Effector memory CD8-positive, alpha-beta T cell (primary cell): Measurements from ENCODE around the gene BMP8B.
"Not testable (repeated sequence)": the region's sequence is repeated elsewhere in the genome, so short reads cannot be mapped to it uniquely, and the experiment has no call there.

Experiments
- ATAC-seq: fragments of 150-1000 bp; cut with Tn5 transposase; replicated peaks from 2 replicates; pipeline ENCODE4 v1.10.0; 2021; ENCODE audit warnings: mild to moderate bottlenecking, moderate library complexity
- DNase-seq, 3 experiments: peaks; one replicate each; pipeline ENCODE4 v3.0.0; 2021
- H3K27ac Mint-ChIP-seq, 2 donors: one replicate each; pipeline ENCODE4 v1.8.0; 2022; ENCODE audit warnings: mild to moderate bottlenecking in 2 of 2, mixed read lengths in 2 of 2, moderate library complexity in 2 of 2
- H3K27me3 Mint-ChIP-seq, 2 donors: one replicate each; pipeline ENCODE4 v1.8.0; 2022; ENCODE audit warnings: mixed read lengths in 2 of 2
- H3K36me3 Mint-ChIP-seq: one replicate; pipeline ENCODE4 v1.8.0; 2022; ENCODE audit warnings: mild to moderate bottlenecking, moderate library complexity, mixed read lengths; ENCODE audit not compliant: insufficient read depth
- H3K4me1 Mint-ChIP-seq, 2 donors: one replicate each; pipeline ENCODE4 v1.8.0; 2022; ENCODE audit warnings: low read depth in 2 of 2, mixed read lengths in 2 of 2
- H3K4me3 Mint-ChIP-seq, 2 donors: one replicate each; pipeline ENCODE4 v1.8.0; 2022; ENCODE audit warnings: mild to moderate bottlenecking in 2 of 2, mixed read lengths in 2 of 2, moderate library complexity in 2 of 2
- H3K9me3 Mint-ChIP-seq, 2 donors: one replicate each; pipeline ENCODE4 v1.8.0; 2022; ENCODE audit warnings: mixed read lengths in 2 of 2

The BMP8B gene

DNA sequence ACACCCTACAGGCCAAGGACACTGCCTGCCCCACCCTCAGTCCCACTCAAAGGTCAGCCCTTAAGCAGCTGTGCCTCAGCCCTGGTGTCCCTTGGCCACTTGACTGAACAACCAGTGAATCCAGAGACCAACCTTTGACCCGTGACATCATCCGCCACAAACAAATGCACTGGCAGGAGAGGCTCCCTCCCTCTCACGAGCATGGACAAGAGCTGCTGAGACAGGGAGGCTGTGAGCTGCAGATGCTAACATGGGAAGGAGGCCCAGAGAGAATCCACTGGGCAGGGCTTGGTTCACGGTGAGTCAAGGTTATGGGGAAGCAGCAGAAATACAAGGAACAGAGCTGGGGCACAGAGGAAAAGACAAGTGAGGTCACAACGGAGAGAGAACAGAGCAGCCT, 22.2 kb downstream of the BMP8B start:
- not testable (repeated sequence) for H3K9me3 Mint-ChIP-seq, H3K27me3 Mint-ChIP-seq, DNase-seq, H3K27ac Mint-ChIP-seq, H3K4me3 Mint-ChIP-seq, ATAC-seq, H3K4me1 Mint-ChIP-seq, H3K36me3 Mint-ChIP-seq

DNA sequence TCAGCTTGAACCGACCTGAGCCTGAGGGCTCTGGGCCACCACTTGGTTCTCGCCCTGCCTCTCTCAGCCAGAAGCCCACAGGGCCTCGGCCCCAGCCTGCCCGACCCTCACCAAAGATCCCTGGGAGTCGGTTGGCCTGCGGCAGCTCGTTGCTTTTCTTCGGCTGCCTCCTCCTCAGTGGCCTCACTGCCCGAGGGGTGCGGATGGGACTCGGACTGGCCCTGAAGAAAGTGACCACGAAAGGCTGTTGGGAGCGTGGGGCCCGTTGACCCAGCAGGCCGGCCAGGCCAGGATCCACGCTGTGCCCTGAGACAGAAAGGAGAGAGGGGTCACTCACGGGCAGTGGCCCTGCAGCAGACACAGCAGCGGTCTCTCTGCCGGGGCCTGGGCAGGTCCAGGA, 24.2 kb downstream of the BMP8B start:
- H3K4me3 Mint-ChIP-seq, DNase-seq, H3K9me3 Mint-ChIP-seq, H3K4me1 Mint-ChIP-seq, H3K27me3 Mint-ChIP-seq, H3K36me3 Mint-ChIP-seq, H3K27ac Mint-ChIP-seq, ATAC-seq: not testable (repeated sequence)

GRCh38 chr1:39763619-39764374, 24.9 kb downstream of the BMP8B start:
- H3K4me1 Mint-ChIP-seq, DNase-seq, ATAC-seq, H3K9me3 Mint-ChIP-seq, H3K27me3 Mint-ChIP-seq, H3K27ac Mint-ChIP-seq, H3K36me3 Mint-ChIP-seq, H3K4me3 Mint-ChIP-seq: not testable (repeated sequence)

- Mint-ChIP-seq H3K4me3 (no peak overlapping the region), H3K27me3 (no peaks in the 10 kb centered on the region), H3K36me3 (peaks cover 7% of the 10 kb centered on the region), H3K4me1 (no peaks in the 10 kb centered on the region), H3K27ac (no peak overlapping the region), H3K9me3 (no peaks in the 10 kb centered on the region)
- DNase-seq = no peak
- no peak for ATAC-seq
These were observed 25.8 kb downstream of the BMP8B start for GRCh38 chr1:39762550-39763540.

DNA sequence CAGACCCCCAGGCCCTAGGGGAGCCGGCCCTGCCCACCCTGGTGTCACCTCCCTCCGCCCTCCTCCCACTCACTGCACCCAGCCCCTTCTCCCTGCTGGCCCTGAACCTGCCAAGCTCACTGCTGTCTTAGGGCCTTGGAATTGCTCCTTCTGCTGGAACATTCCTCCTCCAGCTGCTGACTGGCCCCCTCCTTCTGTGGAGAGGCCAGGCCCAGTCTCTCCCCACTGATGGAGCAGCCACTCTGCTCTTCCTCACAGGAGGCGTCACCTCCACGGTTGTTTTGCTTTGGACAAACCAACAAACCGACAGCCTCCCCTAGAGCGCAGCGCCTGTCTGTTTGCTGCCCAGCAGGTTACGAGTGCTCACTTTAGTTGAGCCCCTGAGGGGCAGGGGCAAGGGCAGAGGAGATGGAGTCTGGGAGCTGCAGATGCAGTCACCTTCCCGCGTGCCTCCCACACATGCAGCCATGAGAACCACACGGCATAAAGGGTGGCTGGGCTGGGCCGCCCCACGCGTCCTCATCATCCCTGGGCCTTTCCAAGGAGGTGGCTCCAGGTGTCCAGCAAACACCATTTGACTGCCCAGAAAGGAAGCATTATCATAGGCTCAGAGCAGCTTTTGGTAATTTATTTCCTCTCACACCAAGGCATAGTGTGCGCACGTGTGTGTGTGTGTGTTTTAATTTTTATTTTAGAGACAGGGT, 27.0 kb downstream of the BMP8B start:
- H3K4me3 Mint-ChIP-seq = no peak overlapping the region

GRCh38 chr1:39761016-39761415, 27.6 kb downstream of the BMP8B start:
- DNase-seq (no peak), ATAC-seq (no peak)
- no peaks in the 10 kb centered on the region for H3K9me3 Mint-ChIP-seq
- H3K4me3 Mint-ChIP-seq = no peak overlapping the region
- no peaks in the 10 kb centered on the region for H3K27me3 Mint-ChIP-seq
- H3K27ac Mint-ChIP-seq = no peak overlapping the region
- peaks cover 17% of the 10 kb centered on the region for H3K36me3 Mint-ChIP-seq
- H3K4me1 Mint-ChIP-seq = peaks cover 0 to 3% of the 10 kb centered on the region in 2 donors

More for the DNA sequence above, 27.0 kb downstream of the BMP8B start:
- ATAC-seq (no peak), DNase-seq (no peak)
- Mint-ChIP-seq H3K36me3 (peaks cover 10% of the 10 kb centered on the region), H3K9me3 (no peaks in the 10 kb centered on the region), H3K27me3 (no peaks in the 10 kb centered on the region), H3K4me1 (no peaks in the 10 kb centered on the region), H3K27ac (no peak overlapping the region)

DNA sequence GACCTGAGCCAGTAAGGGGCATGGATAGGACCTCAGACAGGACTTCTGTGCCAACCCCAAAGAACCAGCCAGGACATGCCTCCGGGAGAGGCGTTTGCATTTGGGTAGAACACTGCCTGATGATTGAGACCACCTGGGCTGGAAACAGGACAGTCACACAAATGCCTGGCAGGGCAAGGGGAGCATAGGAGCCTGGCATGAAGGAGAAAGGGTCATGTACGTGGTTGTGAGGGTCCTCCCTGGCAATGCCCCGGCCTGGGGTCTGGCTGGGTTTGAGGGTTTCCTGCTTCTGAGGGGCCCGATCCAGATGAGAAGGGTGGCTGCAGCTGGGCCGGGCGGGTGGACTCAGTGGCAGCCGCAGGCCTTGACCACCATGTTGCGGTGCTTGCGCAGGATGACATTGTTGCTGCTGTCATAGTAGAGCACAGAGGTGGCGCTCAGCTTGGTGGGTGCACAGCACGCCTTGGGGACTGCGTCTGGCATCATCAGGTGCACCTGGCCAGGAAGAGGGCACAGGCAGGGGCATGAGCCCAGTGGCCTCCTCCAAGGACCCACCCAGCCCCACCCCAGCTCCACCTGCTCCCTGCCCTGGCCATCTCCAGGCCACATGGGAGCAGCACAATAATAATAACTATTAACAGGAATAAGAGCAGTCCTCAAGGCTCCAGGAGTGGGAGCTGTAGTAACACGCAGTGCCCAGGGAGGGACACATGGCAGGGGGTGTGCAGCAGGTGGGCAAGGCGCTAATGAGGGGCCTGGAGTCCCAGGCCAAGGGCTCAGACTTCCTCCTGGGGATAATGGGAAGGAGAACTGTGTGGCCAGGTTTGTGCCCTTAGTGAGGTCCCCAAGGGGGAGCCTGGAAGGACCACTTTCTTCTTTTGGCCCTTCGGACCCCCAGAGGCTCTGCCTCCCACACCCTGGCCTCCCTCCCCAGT, 28.3 kb downstream of the BMP8B start:
- no peak overlapping the region for H3K27ac Mint-ChIP-seq
- peak; percentile 49 for ATAC-seq

DNA sequence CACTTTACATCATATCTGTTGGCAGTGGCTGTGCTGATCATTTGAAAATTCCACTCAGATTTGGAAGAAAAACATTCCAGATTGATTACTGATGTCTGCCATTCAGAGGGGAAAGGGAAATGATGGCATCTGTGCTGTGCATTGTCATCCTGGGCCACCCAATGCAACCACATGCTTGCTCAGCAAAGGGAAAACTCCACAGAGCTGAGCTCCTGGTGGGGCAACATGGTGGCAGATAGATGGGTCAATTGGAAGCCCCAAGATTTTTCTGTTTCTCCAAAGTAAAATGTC, 29.3 kb downstream of the BMP8B start:
- no peak for DNase-seq
- peaks cover 29% of the 10 kb centered on the region for H3K36me3 Mint-ChIP-seq
- no peaks in the 10 kb centered on the region for H3K27me3 Mint-ChIP-seq
- no peak for ATAC-seq
- H3K27ac Mint-ChIP-seq = no peak overlapping the region
- H3K9me3 Mint-ChIP-seq = no peaks in the 10 kb centered on the region
- H3K4me1 Mint-ChIP-seq = peaks cover 0 to 3% of the 10 kb centered on the region in 2 donors
- no peak overlapping the region for H3K4me3 Mint-ChIP-seq

More for the DNA sequence above, 28.3 kb downstream of the BMP8B start:
- peaks cover 0 to 3% of the 10 kb centered on the region in 2 donors for H3K4me1 Mint-ChIP-seq
- DNase-seq = no peak
- no peaks in the 10 kb centered on the region for H3K9me3 Mint-ChIP-seq
- H3K36me3 Mint-ChIP-seq = peaks cover 20% of the 10 kb centered on the region
- H3K27me3 Mint-ChIP-seq = no peaks in the 10 kb centered on the region
- H3K4me3 Mint-ChIP-seq = no peak overlapping the region

DNA sequence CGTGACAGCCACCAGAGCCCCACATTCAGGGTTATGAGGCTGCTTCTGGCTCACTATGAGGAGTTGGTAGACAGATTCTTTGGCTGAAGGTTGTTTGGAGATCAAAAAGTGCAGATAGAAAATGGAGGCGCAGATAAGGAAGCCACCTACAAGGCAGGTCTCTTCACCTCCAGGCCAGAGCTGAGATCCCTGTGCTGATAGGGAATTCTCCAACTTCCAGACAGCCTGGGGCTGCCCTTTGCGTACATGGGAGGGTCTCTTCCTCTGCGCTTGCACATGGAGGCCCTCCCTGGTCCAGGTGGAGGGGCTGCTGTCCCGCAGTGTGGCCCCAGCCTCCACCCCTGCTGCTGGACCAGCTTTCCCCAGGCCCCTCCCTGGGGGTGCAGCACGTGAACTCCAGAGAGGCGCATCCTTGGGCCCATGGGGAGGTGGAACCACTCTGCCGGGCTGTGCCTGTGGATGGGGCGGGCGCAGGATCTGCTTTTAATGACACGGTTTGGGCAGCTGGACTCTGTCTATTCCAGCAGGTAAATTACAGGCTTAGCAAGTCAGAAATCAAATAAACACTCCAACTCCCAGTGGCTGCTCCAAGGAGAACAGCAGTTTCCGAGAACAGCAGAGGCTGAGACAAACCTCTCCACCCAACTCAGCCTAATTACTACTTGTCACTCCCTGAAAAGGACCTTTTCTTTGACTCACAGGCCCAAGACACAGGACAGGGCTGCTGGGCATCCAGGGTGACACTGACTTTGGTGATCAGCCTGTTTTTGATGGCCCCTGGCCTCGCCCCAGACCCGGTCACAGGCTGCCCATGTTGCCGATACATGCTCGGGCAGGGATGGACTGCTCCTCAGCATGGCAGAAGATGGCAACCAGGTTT, 29.9 kb downstream of the BMP8B start:
- Mint-ChIP-seq H3K27me3 (no peaks in the 10 kb centered on the region), H3K36me3 (peaks cover 34% of the 10 kb centered on the region), H3K9me3 (no peaks in the 10 kb centered on the region), H3K4me3 (no peak overlapping the region), H3K27ac (no peak overlapping the region), H3K4me1 (peaks cover 0 to 3% of the 10 kb centered on the region in 2 donors)
- DNase-seq = no peak
- ATAC-seq = no peak

DNA sequence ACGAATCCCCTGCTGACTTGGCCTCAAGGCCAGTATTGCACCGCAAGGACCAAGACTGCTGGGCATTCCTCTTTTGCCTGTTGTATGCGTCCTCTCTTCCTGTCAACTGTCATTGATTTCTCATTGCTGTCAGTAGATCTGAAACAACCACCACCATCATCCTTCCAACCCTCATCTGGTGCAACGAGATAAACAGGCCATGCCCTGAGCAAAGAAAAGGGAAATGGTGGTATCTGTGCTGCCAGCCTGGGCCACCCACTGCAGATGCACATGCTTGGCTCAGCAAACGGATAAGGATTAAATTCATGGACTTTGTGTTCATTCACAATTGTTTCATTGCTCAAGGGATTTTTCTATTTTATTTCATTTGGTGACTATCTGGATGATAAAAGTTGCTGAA, 31.2 kb downstream of the BMP8B start:
- H3K27ac Mint-ChIP-seq = no peak overlapping the region
- no peaks in the 10 kb centered on the region for H3K9me3 Mint-ChIP-seq
- no peak overlapping the region for H3K4me3 Mint-ChIP-seq
- H3K27me3 Mint-ChIP-seq = no peaks in the 10 kb centered on the region
- ATAC-seq (no peak), DNase-seq (no peak)
- H3K36me3 Mint-ChIP-seq = peaks cover 46% of the 10 kb centered on the region
- H3K4me1 Mint-ChIP-seq = peaks cover 0 to 3% of the 10 kb centered on the region in 2 donors

DNA sequence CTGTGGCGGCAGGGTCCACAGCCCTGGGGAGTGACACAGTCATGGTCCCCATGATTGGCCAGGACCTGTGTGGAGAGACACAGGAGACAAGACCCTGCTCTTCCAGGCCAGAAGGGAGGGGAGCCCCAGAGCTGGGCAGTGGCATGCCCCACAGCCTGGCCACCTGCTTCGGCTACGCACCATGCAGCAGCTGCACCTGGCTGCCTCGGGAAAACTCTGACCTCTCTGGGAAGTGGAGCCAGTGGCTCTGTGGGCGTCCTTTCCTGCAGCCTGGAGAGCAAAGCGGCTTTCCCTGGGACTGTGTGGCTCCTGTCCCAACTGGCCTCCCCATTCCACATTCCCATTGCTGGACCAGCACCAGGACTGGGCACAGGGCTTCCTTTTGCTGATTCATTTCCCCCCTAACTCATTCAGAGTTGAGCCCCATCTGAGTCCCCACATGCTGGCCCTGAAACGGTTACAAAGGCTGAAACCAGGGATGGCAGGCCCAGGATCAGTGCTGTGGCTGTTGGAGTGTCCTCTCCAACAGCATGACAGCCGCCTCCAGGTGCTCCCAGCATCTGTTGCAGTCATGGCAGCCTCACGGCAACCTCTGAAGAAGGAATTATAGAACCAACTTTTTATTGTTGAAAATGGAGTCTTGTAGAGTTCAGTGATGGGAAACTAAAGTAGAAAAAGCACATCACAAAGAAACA, 32.6 kb downstream of the BMP8B start:
- DNase-seq (no peak), ATAC-seq (no peak)
- Mint-ChIP-seq H3K36me3 (peaks cover 59% of the 10 kb centered on the region), H3K4me3 (no peak overlapping the region), H3K9me3 (no peaks in the 10 kb centered on the region), H3K4me1 (peaks cover 0 to 3% of the 10 kb centered on the region in 2 donors), H3K27ac (peak overlapping the region in 1 of 2 donors; percentile 52), H3K27me3 (no peaks in the 10 kb centered on the region)
